ENCODE data around the gene AHCTF1.

AHCTF1 gene

DNA sequence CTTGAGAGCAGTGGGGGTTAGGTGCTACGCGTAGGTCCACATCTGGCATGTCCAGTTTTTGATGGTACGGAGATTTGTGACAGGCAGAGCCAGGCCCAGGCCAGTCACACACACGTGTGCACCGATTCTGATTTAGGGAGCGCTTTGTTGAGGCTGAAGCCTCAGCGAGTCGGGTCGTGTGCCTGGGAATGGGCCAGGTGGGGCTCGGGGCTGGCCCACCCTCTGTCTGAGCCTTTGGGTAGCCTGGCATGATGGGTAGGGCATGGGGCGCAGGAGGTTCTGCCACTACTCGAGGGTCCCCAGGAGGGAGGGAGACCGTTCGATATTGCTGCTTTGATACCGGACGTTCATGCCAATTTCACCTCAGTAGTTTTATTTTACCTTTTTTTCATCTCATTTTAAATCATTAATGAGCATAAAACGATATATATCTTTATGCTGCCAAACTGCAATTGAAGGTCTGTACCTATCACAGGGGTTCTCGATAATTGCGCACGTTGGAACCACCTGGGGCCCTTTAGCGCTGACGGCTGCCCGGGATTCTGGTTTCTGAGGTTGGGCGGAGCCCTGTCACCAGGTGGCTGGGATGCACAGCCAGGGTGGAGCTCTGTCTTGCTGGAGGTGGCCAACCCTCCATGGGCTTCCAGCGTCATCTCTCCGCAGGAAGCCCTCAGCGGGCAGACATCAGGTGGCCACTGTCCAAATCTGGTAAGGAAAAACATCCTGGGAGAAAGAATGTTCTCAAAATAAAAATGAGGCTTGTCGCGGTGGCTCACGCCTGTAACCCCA, 135.6 kb downstream of the AHCTF1 start:
- no peaks in the 10 kb centered on the region for H3K9me3 ChIP-seq (ENCODE audit: insufficient read depth, low read length, severe bottlenecking)
- no peak overlapping the region for H2AFZ ChIP-seq (ENCODE audit: low read depth, low read length)
- TF ChIP-seq EZH2 (IDR thresholded peaks at IDR 0.05; ENCODE audit: borderline replicate concordance, low read depth, low read length, severe bottlenecking): no peak
- TF ChIP-seq, protein P1, sequence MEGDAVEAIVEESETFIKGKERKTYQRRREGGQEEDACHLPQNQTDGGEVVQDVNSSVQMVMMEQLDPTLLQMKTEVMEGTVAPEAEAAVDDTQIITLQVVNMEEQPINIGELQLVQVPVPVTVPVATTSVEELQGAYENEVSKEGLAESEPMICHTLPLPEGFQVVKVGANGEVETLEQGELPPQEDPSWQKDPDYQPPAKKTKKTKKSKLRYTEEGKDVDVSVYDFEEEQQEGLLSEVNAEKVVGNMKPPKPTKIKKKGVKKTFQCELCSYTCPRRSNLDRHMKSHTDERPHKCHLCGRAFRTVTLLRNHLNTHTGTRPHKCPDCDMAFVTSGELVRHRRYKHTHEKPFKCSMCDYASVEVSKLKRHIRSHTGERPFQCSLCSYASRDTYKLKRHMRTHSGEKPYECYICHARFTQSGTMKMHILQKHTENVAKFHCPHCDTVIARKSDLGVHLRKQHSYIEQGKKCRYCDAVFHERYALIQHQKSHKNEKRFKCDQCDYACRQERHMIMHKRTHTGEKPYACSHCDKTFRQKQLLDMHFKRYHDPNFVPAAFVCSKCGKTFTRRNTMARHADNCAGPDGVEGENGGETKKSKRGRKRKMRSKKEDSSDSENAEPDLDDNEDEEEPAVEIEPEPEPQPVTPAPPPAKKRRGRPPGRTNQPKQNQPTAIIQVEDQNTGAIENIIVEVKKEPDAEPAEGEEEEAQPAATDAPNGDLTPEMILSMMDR (IDR thresholded peaks at IDR 0.05; ENCODE audit: borderline replicate concordance, extremely low read depth, low read length, poor library complexity, severe bottlenecking): no peak
- no peaks in the 10 kb centered on the region for H4K20me1 ChIP-seq (ENCODE audit: insufficient read depth, low read length)
- no peak overlapping the region for H3K4me3 ChIP-seq (ENCODE audit: low read depth in 1 of 2, low read length in 2 of 2)
- H3K79me2 ChIP-seq (ENCODE audit: insufficient read depth, low read length): no peaks in the 10 kb centered on the region
- no peak overlapping the region for H3K9ac ChIP-seq (ENCODE audit: low read depth, low read length)
- H3K4me2 ChIP-seq (ENCODE audit: insufficient read depth, low read length): no peak overlapping the region
- no peaks in the 10 kb centered on the region for H3K4me1 ChIP-seq (ENCODE audit: insufficient read depth, low read length)
- H3K27ac ChIP-seq (ENCODE audit: low read length): no peak overlapping the region
- no peak for ATAC-seq (ENCODE audit: insufficient read depth, low read depth)
- H3K27me3 ChIP-seq (ENCODE audit: insufficient read depth, low read length, poor library complexity): no peaks in the 10 kb centered on the region
- H3K36me3 ChIP-seq (ENCODE audit: insufficient read depth, low read length): no peaks in the 10 kb centered on the region
- no peak for DNase-seq

DNA sequence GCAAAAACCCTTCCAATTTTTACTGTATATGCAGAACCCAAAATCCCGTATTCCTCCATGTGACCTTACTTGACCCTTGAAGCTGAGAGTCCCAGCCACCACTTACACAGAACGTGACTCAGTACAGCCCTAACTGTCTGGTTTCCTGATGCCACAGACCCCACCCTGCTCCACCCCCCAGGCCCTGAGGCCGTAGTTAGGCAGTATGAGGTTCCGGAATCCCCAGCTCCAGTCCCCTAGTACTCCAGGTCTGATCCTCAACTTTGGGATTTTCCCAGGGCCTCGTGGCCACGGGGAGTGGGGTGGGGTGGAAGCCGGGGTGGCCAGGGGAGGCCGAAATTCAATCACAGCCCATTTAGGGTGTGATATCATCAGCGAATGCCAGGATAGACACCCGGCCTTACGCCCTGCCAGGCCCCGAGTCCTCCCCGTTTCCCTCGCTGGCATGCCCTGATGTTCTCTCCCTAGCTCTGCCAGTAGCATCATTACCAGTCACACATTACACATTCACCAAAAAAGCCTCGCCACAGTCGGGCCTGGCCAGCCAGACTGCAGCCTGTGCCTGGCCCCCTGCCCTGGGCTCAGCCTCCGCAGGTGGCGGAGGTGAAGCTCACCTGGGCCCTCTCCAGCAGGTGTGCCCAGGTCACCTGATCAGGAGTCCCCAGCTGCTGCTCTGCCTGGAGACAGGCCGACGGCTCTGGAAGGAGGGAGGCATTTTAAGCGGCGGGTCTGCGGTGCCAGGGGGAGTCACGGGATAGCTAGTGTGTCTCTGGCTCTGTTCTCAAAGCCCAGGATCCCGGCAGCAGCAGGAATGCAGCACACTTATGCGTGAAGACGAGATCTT, 136.7 kb downstream of the AHCTF1 start:
- H3K27ac ChIP-seq (ENCODE audit: low read length): no peak overlapping the region
- no peaks in the 10 kb centered on the region for H3K4me1 ChIP-seq (ENCODE audit: insufficient read depth, low read length)
- no peaks in the 10 kb centered on the region for H4K20me1 ChIP-seq (ENCODE audit: insufficient read depth, low read length)
- DNase-seq: no peak
- H2AFZ ChIP-seq (ENCODE audit: low read depth, low read length): no peak overlapping the region
- no peaks in the 10 kb centered on the region for H3K79me2 ChIP-seq (ENCODE audit: insufficient read depth, low read length)
- 0 out of 3 replicates have a peak, but pooled peaks have one; percentile 24 for ATAC-seq (ENCODE audit: insufficient read depth, low read depth)
- H3K27me3 ChIP-seq (ENCODE audit: insufficient read depth, low read length, poor library complexity): no peaks in the 10 kb centered on the region
- H3K9ac ChIP-seq (ENCODE audit: low read depth, low read length): no peak overlapping the region
- H3K36me3 ChIP-seq (ENCODE audit: insufficient read depth, low read length): no peaks in the 10 kb centered on the region
- no peak overlapping the region for H3K4me2 ChIP-seq (ENCODE audit: insufficient read depth, low read length)
- TF ChIP-seq EZH2 (IDR thresholded peaks at IDR 0.05; ENCODE audit: borderline replicate concordance, low read depth, low read length, severe bottlenecking): no peak
- H3K4me3 ChIP-seq (ENCODE audit: low read depth in 1 of 2, low read length in 2 of 2): no peak overlapping the region
- no peaks in the 10 kb centered on the region for H3K9me3 ChIP-seq (ENCODE audit: insufficient read depth, low read length, severe bottlenecking)

GRCh38 chr1:246794048-246794827, 137.5 kb downstream of the AHCTF1 start:
- Histone ChIP-seq H3K9ac (ENCODE audit: low read depth, low read length) (no peak overlapping the region), H3K27me3 (ENCODE audit: insufficient read depth, low read length, poor library complexity) (no peaks in the 10 kb centered on the region), H3K27ac (ENCODE audit: low read length) (no peak overlapping the region), H4K20me1 (ENCODE audit: insufficient read depth, low read length) (no peaks in the 10 kb centered on the region), H2AFZ (ENCODE audit: low read depth, low read length) (no peak overlapping the region), H3K36me3 (ENCODE audit: insufficient read depth, low read length) (no peaks in the 10 kb centered on the region), H3K4me2 (ENCODE audit: insufficient read depth, low read length) (no peak overlapping the region), H3K79me2 (ENCODE audit: insufficient read depth, low read length) (no peaks in the 10 kb centered on the region), H3K9me3 (ENCODE audit: insufficient read depth, low read length, severe bottlenecking) (no peaks in the 10 kb centered on the region), H3K4me1 (ENCODE audit: insufficient read depth, low read length) (no peaks in the 10 kb centered on the region), H3K4me3 (ENCODE audit: low read depth in 1 of 2, low read length in 2 of 2) (no peak overlapping the region)
- ATAC-seq (ENCODE audit: insufficient read depth, low read depth) (no peak), DNase-seq (no peak)
- TF ChIP-seq, protein P1 (IDR thresholded peaks at IDR 0.05; ENCODE audit: borderline replicate concordance, extremely low read depth, low read length, poor library complexity, severe bottlenecking): no peak
- no peak for TF ChIP-seq EZH2 (IDR thresholded peaks at IDR 0.05; ENCODE audit: borderline replicate concordance, low read depth, low read length, severe bottlenecking)
